ENCODE results near the gene GSTM1.

GSTM1 gene

DNA sequence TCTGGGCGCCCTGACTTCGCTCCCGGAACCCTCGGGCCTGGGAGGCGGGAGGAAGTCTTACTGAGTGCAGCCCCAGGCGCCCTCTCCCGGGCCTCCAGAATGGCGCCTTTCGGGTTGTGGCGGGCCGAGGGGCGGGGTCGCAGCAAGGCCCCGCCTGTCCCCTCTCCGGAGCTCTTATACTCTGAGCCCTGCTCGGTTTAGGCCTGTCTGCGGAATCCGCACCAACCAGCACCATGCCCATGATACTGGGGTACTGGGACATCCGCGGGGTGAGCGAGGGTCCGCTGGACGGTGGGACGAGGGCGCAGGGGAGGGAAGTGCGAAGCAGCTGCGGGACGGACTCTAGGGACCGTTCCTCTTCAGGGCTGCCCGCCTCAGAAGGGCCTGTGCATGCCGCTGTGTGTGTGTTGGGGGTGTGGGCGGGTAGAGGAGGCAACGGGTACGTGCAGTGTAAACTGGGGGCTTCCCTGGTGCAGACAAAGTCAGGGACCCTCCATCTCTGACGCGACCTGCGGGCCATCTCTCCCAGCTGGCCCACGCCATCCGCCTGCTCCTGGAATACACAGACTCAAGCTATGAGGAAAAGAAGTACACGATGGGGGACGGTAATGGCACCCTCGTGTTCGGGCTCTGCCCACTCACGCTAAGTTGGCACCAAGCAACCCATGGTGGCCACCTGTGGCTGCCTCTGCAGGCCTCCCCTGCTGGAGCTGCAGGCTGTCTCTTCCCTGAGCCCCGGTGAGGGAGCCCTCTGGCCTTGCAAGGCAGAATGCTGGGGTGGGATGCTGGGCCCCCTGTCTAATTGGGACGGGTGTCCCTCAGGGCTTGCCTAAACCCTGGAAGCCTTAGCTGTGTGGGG lies at the start of gene GSTM1:
Gene GSTM1 (plus strand): TSS at position 177 of the 859 bp plus-strand sequence. CDS start 57 bp downstream, at position 234.
- FAIRE-seq = no peak

DNA sequence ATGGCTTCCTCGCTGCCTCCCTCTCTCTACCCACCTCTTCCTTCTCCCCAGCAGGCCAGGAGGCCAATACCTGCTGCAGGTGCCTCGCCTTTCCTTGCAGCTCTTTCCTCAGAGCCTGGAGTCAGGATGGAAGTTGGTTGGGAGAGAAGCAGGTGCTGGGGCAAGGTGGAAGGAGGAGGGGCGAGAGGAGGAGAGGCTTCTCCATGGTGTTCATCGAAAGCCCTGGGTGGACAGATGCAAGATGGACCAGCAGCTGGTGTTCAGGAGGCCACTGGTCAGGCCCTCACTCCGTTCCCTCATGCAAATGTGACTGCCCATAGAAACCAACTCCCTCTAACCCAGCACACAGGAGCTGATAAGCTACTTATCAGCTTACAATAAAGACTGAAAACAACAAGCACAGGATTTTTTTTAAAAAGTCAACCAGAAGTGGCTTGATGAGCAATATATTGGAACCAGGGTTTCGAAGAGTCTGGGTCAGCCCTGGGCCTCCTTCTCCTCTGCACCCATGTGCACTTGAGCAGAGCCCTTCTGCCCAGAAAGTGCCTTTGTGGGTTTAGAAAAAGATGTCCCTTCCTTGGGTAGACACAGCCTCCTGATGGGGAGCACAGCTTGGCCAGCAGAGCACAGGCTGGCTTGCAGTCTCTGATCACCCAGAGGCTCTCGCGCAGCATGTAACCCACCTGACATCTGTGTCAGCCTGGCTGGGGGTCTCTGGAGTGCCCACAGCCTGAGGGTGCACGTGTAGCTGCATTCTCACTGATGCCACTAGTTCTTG lies 48.4 kb upstream of the GSTM1 start:
- FAIRE-seq = no peak

DNA sequence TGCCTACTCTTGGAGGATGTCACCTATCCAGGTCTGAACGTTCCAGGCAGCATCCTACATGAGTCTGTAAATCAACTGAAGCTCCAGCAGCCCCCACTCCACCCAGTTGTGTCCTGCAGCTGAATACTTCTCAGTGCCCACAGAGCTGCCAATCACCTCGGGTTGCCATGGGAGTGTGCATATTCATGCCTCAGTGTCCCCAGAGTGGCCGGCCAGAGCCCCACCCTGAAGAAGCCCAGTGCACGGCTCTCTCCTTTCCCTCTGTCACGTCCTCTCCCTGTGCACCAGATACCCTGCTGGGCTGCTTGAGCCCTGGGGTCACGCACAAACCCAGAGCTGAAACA lies 47.8 kb upstream of the GSTM1 start:
- no peak for FAIRE-seq

DNA sequence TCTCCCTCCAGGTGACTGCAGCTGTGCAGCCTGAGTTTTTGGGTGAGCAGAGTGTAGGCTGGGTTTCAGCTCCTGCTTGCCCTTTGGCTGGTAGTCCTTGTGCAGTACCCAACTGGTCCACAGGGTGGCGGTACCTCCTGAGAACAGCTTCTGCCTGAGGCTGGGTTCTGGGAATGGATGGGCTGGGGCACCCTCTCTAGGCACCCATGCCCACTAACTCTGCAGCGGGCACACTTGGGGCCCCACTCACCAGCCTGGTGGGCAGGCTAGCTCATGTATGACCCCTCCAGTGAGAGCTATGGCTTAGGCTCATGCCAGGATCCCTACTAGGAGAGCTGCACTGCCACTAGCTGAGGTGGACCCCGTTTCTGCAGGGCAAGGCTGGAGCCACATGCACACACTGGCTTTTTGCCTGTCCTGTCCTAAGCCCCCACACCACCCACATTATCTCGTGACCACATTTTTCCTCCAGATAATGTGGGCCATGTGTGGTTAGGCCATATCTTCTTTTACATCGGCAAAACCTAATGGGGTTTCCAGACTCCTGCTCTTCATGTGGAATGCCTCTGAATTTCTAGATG lies 47.2 kb upstream of the GSTM1 start:
- FAIRE-seq = no peak

DNA sequence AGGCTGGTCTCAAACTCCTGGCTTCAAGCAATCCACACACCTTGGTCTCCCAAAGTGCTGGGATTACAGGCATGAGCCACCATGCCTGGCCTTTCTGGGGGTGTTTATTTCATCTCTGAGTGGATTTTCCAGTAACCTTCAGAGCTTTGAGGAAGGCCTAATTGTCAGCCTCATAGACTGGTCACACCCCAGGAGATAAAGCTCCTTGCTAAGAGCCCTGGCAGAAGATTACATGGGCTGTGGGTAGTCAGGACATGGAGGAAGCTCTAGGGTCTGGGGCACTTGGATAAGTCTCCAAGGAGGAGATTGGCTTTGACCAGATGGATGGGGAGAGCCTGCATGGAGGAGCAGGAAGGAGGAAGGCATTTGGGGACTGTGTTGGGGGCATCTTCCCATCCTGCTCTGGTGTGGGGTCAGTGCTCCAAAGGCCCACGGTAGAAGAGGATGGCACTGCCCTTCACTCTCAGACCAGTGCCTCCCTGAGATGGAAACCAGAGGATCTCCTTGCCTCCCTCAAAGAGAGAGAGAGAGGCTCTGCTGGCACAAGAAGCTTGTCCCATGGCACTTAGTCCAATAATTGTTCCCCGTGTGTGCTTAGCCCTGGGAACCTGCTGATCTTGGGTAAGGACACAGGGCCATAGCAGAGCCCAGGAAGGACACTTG lies 46.4 kb upstream of the GSTM1 start:
- FAIRE-seq = no peak

DNA sequence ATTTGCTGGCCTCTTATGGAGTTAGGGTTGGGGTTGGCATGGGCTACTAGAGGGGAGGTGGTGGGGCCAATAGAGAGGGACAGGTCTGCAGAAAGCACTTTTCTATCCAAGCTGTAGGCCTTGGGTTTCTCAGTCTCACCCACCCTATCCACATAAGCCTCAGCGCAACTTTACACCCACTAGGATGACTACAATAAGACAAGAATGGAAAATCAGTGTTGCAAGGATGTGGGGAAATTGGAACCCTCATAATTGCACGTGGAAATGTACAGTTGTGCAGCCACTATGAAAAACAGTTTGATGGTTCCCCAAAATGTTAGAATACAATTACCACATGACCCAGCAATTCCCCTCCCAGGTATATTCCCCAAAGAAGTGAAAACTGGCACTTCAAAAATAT lies 45.8 kb upstream of the GSTM1 start:
- FAIRE-seq = no peak

DNA sequence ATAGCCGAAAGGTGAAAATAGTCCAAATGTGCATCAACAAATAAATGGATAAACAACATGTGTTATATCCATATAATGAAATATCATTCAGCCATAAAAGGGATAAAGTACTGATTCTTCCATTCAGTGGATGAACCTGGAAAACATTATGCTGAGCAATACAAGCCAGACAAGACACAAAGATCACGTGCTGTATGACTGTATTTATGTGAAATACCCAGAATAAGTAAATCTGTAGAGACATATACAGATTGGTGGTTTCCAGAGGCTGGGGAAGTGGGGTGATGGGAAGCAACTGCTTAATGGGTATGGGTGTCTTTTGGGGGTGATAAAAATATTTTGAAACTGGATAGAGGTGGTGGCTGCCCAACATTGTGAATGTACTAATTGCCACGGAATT lies 45.0 kb upstream of the GSTM1 start:
- FAIRE-seq = no peak

DNA sequence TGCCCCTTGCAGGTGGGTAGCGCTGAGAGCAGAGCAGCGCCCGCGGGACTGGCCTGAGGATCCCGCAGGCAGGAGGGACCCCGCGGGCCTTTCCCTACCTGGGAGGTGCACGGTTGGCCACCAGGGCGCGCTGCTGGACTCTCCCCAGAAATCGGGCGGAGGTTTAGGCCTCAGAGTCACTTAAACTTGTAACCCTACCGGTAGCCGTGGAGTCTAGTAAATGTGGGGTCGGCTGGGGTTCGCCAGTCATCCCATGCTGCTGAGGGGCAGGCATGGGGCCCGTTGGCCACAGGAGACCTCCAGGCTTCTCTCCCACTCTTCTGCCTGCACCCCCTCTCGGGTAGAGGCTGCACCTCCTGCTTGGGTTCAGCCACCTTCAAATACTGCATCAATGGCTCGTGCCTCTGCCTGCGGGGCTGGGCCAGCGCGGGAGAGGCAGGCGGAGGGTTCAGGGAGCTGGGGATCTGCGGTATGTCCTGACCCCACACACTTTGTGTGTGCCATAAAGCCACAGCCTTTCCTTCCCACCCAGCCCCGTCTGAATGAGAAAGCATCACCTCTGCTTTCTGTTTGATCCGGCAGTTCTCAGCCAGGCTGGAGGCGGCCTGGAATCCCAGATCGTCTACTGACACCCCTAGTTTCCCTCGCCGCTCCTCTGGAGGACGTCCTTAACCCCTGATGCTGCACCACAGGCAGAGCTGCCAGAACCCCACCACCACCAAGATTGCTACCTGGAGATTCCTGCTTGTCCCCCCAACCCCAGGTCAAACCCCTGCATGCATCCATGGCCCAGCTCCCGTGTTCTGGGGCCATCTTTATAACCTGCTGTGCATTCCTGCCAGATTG lies 44.0 kb upstream of the GSTM1 start:
- no peak for FAIRE-seq

DNA sequence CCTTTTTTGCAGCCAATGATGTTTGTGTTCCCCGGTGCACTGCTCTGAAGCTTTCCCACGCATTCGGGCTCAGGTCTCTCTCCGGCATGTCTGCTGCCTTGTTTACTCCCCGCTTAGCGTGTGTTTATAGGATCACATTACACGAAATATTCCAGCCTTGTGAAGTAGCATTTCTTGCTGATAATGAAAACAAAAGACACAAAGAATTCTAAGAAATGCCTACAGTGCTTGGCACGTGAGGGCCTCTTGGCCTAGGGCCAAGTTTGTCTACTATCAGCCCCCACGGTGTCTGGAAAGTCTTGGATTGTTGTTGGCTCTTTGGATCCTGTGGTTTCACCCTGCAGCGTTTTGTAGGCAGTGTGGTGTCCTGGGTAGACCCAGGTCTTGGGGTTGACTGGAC lies 42.9 kb upstream of the GSTM1 start:
- FAIRE-seq = no peak

DNA sequence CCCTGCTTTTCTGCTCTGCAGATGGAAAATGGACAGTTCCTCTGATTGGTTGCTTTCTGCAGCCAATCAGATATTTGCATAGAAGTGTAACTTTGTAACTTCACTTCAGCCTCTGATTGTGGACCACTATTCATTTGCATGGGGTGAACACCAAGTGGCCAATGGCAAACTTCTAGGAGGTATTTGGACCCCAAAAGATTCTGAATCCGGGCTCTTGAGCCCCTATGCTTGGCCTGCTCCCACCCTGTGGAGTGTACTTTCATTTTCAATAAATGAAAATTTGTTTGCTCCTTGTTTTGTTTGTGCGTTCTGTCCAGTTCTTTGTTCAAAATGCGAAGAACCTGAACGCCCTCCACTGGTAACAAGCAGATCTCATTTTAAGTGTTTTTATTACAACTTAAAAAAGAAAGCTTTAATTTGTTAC lies 38.1 kb upstream of the GSTM1 start:
- peak; percentile 96 for FAIRE-seq

DNA sequence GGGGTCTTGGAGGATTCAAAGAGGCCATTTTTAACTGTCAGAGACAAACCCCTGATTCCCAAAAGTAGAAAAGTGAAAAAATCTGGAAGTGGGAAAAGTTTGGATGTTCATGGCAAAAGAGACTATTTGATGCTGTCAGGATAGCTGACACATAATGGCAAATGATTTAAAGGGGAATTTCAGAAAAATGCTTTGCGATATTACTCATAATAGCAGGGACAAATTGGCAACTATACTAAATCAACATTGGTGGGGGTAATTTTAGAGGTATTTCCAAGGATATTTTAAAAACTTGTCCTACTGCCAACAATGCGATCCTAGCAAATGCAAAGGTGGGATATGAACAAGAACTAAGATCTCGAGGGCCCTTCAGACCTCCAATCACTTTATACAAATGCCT lies 37.0 kb upstream of the GSTM1 start:
- FAIRE-seq = no peak

DNA sequence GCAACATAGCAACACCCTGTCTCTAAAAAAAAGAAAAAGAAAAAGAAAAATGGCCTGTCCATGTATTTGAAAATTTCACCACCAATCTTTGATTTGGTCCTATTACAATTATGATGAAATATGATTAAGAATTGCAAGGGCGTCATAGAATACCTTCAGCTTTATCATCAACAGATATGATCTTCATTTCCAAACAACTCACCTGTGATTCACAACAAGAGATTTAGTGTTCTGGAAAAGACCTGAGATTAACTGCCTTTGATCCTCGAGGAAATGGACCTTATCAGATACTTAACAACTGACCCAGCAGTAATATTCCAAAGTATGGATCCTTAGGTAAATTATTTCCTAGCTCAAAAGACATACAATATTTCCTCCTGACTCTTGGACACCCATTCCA lies 35.2 kb upstream of the GSTM1 start:
- no peak for FAIRE-seq

DNA sequence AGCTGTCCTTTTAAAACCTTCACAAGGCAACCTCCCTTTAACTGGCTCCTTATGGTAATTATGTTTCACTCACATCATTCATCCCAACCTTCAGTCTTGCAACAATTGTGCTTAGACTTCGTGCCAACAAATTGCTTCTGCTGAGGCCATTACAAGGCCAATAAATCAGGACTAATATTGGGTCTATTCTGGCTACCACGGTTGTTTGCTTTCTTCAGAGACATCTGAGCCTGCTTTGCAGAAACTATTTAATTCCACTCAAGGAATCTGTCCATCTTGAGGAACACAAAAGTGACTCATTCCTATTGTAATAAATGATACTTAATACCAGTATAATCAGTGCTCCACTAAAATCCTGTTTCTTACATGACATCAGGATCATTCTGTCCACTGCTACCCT lies 34.3 kb upstream of the GSTM1 start:
- FAIRE-seq = no peak

DNA sequence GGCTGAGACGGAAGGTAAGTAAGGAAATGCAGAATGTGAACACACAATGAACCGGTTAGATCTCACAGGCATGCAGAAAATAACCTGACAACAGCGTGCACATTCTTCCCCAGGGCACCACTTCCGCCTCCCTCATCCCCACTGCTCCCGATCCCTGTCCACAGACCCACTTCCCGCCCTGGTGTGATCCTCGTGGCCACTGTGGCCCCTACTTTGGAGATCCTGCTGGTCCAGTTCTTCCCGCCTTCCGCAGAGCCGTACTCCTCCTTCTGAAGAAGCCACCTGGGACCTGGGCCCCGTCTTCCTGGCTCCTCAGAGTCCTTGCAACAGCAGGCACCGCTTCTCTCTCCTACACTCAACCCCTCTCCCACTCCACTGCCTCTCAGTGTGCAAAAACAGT lies 33.1 kb upstream of the GSTM1 start:
- no peak for FAIRE-seq

DNA sequence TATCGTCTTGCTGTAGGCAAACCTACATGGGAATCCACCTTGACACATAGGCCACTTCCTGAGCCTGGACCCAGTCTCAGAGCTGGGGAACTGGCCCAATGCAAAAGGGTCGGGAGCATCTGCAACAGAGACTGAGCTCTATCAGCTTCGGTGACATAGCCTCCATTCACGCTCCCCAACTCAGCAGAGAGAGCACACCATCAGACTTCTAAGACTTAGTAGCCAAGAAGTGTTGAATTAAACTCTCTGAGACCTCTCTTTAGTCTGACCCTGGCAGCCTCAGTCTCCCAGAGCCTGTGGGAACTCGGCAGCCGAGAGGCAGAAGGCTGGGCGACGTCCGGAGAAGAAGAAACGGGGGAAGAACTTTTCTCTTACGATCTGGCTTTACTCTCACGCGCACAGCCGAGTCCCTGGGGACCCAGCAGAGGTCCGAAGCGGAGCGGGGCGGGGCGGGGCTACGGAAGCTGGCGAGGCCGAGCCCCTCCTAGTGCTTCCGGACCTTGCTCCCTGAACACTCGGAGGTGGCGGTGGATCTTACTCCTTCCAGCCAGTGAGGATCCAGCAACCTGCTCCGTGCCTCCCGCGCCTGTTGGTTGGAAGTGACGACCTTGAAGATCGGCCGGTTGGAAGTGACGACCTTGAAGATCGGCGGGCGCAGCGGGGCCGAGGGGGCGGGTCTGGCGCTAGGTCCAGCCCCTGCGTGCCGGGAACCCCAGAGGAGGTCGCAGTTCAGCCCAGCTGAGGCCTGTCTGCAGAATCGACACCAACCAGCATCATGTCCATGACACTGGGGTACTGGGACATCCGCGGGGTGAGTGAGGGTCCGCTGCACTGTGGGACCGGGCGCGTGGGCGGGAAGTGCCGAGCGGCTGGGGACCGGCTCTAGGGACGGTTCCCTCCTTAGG lies 31.8 kb upstream of the GSTM1 start, which contains the start of gene GSTM4:
Gene GSTM4 (plus strand): TSS at position 485 of the 905 bp plus-strand sequence. CDS start 291 bp downstream, at position 776.
- FAIRE-seq = no peak

DNA sequence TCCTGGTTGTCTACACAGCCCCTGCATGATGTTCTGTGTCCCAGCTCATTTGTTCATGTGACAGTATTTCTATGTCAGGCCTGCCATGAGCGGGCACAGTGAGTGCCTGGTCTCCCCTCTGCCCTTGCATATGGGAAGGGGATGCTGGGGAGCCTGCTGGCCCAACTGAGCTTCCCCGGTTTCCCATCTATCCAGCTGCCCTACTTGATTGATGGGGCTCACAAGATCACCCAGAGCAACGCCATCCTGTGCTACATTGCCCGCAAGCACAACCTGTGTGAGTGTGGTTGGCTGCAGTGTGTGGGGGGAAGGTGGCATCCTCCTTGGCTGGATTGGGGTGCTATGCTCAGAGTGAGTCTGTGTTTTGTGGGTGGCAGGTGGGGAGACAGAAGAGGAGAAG lies 30.2 kb upstream of the GSTM1 start:
- no peak for FAIRE-seq

DNA sequence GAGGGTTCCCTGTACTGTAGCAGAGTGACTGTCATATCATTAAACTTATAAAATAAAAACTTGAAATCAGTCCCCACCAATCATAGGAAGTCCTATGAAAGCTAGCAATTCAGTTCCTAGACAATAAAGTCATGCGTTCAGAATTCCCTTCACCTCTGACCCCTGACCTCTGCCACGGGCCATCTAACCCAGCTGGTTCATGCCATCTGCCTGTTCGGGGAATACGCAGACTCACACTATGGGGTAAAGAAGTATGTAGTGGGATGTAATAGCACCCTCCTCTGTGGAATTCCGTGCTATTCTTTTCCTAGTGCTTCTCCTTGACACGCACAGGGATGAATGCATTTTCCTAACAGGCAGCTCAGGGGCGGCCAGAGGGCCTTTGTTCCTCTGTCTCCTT lies 29.6 kb upstream of the GSTM1 start:
- no peak for FAIRE-seq

DNA sequence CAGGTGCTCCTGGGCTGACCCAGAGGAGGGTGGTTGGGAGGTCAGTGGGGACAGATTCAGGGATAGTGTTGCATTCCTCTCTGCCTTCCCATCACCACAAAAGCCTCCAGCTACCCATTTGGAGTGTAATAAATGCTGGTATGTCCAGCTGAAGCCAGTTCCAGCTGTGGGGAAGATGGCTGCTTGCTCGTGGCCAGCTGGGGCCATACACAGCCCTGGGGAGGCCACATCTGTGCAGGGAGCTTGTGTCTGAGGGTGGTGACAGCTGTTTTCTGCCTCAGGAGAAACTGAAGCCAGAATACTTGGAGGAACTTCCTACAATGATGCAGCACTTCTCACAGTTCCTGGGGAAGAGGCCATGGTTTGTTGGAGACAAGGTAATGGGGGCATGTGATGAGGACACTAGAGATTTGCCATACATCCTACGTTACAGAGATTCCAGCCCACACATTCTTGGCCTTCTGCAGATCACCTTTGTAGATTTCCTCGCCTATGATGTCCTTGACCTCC lies 29.0 kb upstream of the GSTM1 start:
- no peak for FAIRE-seq

DNA sequence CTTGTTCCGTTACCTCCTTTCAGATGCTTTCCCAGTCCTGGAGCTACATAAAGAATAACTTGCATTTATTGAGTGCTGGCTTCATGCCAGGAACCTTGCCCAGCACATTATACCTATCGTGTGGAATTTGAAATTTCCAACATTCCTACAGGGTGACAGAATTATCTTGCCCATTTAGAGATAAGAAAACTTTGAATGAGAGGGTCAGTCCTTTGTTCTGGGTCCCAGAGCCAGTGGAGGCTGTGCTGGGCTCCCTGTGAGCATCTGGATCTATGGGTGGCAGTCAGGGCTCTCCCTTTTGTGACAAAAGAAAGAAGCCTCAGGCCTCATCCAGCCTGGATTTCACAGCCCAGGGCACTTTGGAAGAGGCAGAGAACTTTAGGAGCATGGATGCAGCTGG lies 28.5 kb upstream of the GSTM1 start:
- no peak for FAIRE-seq

DNA sequence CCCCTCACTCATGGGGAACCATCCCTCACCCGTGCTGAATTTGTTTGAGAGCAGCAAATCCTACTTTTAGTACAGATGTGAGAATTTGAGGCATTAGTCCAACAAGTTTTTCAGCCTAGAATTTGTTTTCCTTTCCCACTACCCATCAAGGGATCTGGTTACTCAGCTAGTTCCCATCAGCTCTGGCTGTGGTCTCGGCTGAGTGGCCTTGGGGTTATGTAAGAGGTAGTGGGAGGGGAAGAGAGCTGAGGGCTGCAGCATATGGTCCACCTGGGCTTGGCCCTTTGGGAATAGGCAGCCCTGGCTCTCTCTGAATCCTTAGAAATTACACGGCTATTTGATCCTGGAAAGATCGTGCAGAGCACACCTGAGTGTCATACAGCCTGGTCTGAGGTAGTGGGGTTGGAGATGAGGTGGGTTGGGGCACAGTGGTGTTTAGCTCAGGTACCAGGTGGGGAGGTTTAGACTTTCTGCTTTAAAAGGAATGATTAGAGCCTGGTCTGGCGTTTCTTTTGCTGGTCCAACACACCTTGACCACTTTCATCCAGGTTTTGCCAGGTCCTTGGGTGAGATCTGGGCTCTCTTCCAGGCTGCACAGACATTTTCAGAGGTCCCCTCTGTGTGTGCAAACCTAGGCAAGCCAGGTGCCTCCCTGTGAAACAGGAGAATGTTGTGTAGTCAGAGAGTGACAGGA lies 27.5 kb upstream of the GSTM1 start:
- FAIRE-seq = no peak

Data from A204.1 (cell line).